Measurements from ENCODE around the gene KCNG1.

DNA sequence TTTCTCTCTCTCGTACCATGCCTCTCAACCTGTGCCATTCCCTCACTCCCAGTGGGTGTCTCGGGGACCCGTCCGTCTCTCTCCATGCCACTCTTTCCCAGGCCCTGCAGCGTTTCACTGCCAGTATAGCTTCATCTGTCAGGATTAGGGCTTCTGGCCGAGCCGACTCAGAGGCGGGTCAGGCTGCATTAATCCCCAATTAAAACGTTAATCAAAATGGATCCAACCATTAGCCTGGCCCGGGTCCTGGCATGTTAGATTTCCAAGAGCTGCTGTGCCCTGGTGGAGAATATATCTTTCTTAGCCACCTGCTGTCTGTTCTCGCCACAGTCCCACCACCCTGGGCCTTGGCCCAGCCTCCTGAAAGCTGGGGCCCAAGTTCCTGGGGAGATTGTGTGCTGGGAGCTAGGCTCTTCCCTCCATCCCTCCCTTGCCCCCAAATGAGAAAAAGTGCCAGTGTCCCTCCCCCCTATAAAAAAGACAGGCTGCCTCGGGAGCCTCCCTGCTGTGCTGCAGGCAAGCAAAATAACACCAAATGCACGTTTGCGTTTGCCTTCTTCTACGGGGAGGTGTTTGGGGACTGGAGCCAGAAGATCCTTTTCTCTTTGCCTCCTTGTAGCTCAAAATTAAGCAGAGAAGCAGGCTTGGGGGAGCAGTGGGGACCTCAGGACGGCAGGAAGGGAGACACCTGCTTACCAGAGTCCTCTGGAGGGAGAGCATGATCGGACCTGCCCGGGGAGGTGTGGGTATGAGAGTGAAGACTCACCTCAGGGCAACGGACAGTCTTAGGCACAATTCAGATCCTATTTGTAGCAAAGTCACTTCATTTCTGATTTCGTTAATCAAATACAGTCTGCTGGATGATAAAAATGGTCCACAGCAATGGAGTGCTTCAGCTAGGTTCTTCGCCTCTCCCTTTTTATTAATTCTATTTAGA, 3.0 kb downstream of the KCNG1 start:
- no peak for TF ChIP-seq EZH2 (IDR thresholded peaks at IDR 0.05; ENCODE audit: low read depth, low read length, severe bottlenecking)
- TF ChIP-seq POLR2A (IDR thresholded peaks at IDR 0.05; ENCODE audit: control extremely low read depth in 1 of 2, low read depth in 2 of 2, low read length in 2 of 2), result no peak
- TF ChIP-seq, protein P1, sequence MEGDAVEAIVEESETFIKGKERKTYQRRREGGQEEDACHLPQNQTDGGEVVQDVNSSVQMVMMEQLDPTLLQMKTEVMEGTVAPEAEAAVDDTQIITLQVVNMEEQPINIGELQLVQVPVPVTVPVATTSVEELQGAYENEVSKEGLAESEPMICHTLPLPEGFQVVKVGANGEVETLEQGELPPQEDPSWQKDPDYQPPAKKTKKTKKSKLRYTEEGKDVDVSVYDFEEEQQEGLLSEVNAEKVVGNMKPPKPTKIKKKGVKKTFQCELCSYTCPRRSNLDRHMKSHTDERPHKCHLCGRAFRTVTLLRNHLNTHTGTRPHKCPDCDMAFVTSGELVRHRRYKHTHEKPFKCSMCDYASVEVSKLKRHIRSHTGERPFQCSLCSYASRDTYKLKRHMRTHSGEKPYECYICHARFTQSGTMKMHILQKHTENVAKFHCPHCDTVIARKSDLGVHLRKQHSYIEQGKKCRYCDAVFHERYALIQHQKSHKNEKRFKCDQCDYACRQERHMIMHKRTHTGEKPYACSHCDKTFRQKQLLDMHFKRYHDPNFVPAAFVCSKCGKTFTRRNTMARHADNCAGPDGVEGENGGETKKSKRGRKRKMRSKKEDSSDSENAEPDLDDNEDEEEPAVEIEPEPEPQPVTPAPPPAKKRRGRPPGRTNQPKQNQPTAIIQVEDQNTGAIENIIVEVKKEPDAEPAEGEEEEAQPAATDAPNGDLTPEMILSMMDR (IDR thresholded peaks at IDR 0.05; ENCODE audit: control extremely low read depth in 1 of 3, insufficient read depth in 1 of 3, low read depth in 1 of 3, low read length in 3 of 3), result no peak
- no peak for TF ChIP-seq TAF1 (IDR thresholded peaks at IDR 0.05; ENCODE audit: low read depth, low read length)

All from H1 (cell line).